HG02852 (cell line): ENCODE results near the gene SLCO2A1.

Experiments
- ATAC-seq: cut with Tn5 transposase; IDR thresholded peaks from one replicate; pipeline ENCODE4 v1.9.1; 2021; ENCODE audit warnings: mild to moderate bottlenecking, moderate library complexity; ENCODE audit not compliant: unreplicated experiment

Gene SLCO2A1

GRCh38 chr3:134002306-134002705, 27.4 kb downstream of the SLCO2A1 start:
- no peak for ATAC-seq

GRCh38 chr3:134001251-134001650, 28.5 kb downstream of the SLCO2A1 start:
- ATAC-seq, result no peak

GRCh38 chr3:133999891-134000685, 29.6 kb downstream of the SLCO2A1 start:
- no peak for ATAC-seq

GRCh38 chr3:133998691-133999241, 31.0 kb downstream of the SLCO2A1 start:
- ATAC-seq, result no peak

GRCh38 chr3:133997871-133998635, 31.7 kb downstream of the SLCO2A1 start:
- ATAC-seq, result no peak

GRCh38 chr3:133996996-133997395, 32.7 kb downstream of the SLCO2A1 start:
- ATAC-seq, result no peak

GRCh38 chr3:133996251-133996661, 33.5 kb downstream of the SLCO2A1 start:
- no peak for ATAC-seq

- ATAC-seq, result no peak
Observed at GRCh38 chr3:133995264-133995663, 34.5 kb downstream of the SLCO2A1 start.

- ATAC-seq, result no peak
Observed at GRCh38 chr3:133994166-133994890, 35.4 kb downstream of the SLCO2A1 start.

- no peak for ATAC-seq
Observed at GRCh38 chr3:133992951-133993620, 36.6 kb downstream of the SLCO2A1 start.

GRCh38 chr3:133992381-133992780, 37.3 kb downstream of the SLCO2A1 start:
- no peak for ATAC-seq

GRCh38 chr3:133991637-133992036, 38.1 kb downstream of the SLCO2A1 start:
- ATAC-seq, result no peak

- ATAC-seq, result no peak
Observed at GRCh38 chr3:133991209-133991608, 38.5 kb downstream of the SLCO2A1 start.

GRCh38 chr3:133989936-133990702, 39.6 kb downstream of the SLCO2A1 start:
- no peak for ATAC-seq

GRCh38 chr3:133988631-133989161, 41.0 kb downstream of the SLCO2A1 start:
- ATAC-seq, result no peak

GRCh38 chr3:133987948-133988484, 41.7 kb downstream of the SLCO2A1 start:
- ATAC-seq, result no peak

GRCh38 chr3:133987136-133987535, 42.6 kb downstream of the SLCO2A1 start:
- no peak for ATAC-seq

GRCh38 chr3:133986311-133986710, 43.4 kb downstream of the SLCO2A1 start:
- no peak for ATAC-seq

- ATAC-seq, result no peak
Observed at GRCh38 chr3:133984975-133985374, 44.8 kb downstream of the SLCO2A1 start.
